C4-2B (cell line): ENCODE data around the gene CCDC87.

Experiments
- H3K27ac ChIP-seq: fragments of 450-650 bp; 2 replicates; pipeline ENCODE4 v1.5.1; 2017
- CTCF ChIP-seq: fragments of 450-650 bp; conservative IDR thresholded peaks from 2 replicates; pipeline ENCODE4 v1.5.1; 2017; ENCODE audit warnings: mild to moderate bottlenecking
- ZFX ChIP-seq: fragments of 450-650 bp; IDR thresholded peaks from 2 replicates; pipeline ENCODE4 v1.6.1; 2017

The CCDC87 gene

GRCh38 chr11:66555416-66555815 is 37.4 kb downstream of the CCDC87 start:
- TF ChIP-seq CTCF: no peak
- TF ChIP-seq ZFX: no peak
- H3K27ac ChIP-seq: no peak overlapping the region

GRCh38 chr11:66554602-66555001 is 38.3 kb downstream of the CCDC87 start:
- no peak for TF ChIP-seq CTCF
- no peak for TF ChIP-seq ZFX
- H3K27ac ChIP-seq: no peak overlapping the region

GRCh38 chr11:66550887-66551286 is 42.0 kb downstream of the CCDC87 start:
- TF ChIP-seq CTCF: no peak
- no peak for TF ChIP-seq ZFX
- no peak overlapping the region for H3K27ac ChIP-seq

GRCh38 chr11:66549696-66550095 is 43.2 kb downstream of the CCDC87 start:
- no peak for TF ChIP-seq CTCF
- no peak for TF ChIP-seq ZFX
- no peak overlapping the region for H3K27ac ChIP-seq

- no peak overlapping the region for H3K27ac ChIP-seq
- TF ChIP-seq CTCF: no peak
- no peak for TF ChIP-seq ZFX
Observed at GRCh38 chr11:66548774-66549630, 43.9 kb downstream of the CCDC87 start.

GRCh38 chr11:66548041-66548440 is 44.8 kb downstream of the CCDC87 start:
- no peak overlapping the region for H3K27ac ChIP-seq
- TF ChIP-seq CTCF (no peak), ZFX (no peak)

GRCh38 chr11:66547662-66548009 is 45.2 kb downstream of the CCDC87 start:
- no peak for TF ChIP-seq ZFX
- TF ChIP-seq CTCF: no peak
- no peak overlapping the region for H3K27ac ChIP-seq
